Ovary (tissue), 9 donors: ENCODE results near the gene IL21R. TPM values are rescaled to one million over a fixed set of nuclear protein-coding genes. Genes with fewer than 3 reads are reported as not detected.

ENCODE experiments used
- DNase-seq, 5 donors: peaks; one replicate each; pipeline ENCODE4 v3.0.0-alpha.2; 2019 to 2020
- H3K27ac ChIP-seq, 2 donors: fragments of 200-600 bp; one replicate each; pipeline versions ENCODE4 v1.5.1 to v1.8.0; 2019 to 2022
- H3K27me3 ChIP-seq: fragments of 200-600 bp; one replicate; pipeline ENCODE4 v1.8.0; 2022
- H3K36me3 ChIP-seq: fragments of 200-600 bp; sonication (generic); one replicate; pipeline ENCODE4 v1.5.1; 2019
- H3K4me1 ChIP-seq: one replicate; pipeline ENCODE4 v1.8.1; 2013; ENCODE audit warnings: mild to moderate bottlenecking, moderate library complexity; ENCODE audit not compliant: insufficient read depth
- H3K4me3 ChIP-seq: fragments of 200-600 bp; sonication (generic); one replicate; pipeline ENCODE4 v1.5.1; 2017
- H3K9me3 ChIP-seq, 2 donors: fragments of 200-600 bp in 1 of 2; sonication (generic) in 1 of 2; one replicate each; pipeline versions ENCODE4 v1.5.1 to v1.8.1; 2013 to 2019; ENCODE audit warnings: mild to moderate bottlenecking in 1 of 2, moderate library complexity in 1 of 2
- CTCF ChIP-seq, 3 donors: fragments of 450-650 bp in 2 of 3; fragments of 200-600 bp in 1 of 3; IDR thresholded peaks; one replicate each; pipeline versions ENCODE4 v1.5.1 to v1.8.0; 2016 to 2022; ENCODE audit warnings: antibody characterized with exemption in 3 of 3, mild to moderate bottlenecking in 1 of 3
- EP300 ChIP-seq: sonication (generic); formaldehyde crosslinking; IDR thresholded peaks from one replicate; pipeline ENCODE4 v1.6.1; 2017; ENCODE audit warnings: antibody characterized with exemption
- POLR2A ChIP-seq: fragments of 450-650 bp; IDR thresholded peaks from one replicate; pipeline ENCODE4 v1.6.1; 2017; ENCODE audit warnings: antibody characterized with exemption, mild to moderate bottlenecking, moderate library complexity
- WGBS, 3 donors: extraction: QIAGEN DNeasy Blood & Tissue Kit in 1 of 3; methylation state at CpG; one replicate each; pipeline versions ENCODE4 v1.1.5 to v1.1.7; 2013 to 2017; 5-methylcytosine and 5-hydroxymethylcytosine counted together
- intact Hi-C, 4 donors: fragments of 100-400 bp; cut with DNase I; formaldehyde crosslinking; loops; one replicate each; pipeline versions ENCODE4 v1.11.0 to v1.15.1; 2022 to 2023
- polyA plus RNA-seq, 2 donors: library from polyadenylated mRNA; stranded (reverse); fragments of 200-250 nt in 1 of 2; fragments of 350-450 nt in 1 of 2; fragmentation: Illumina TruSeq in 1 of 2; extraction: RNeasy Lipid Tissue Mini Kit (QIAGEN cat#74804) in 1 of 2; gene quantifications; one replicate each; pipeline ENCODE4 v1.2.3, GENCODE V29; 2013 to 2014
- total RNA-seq, 7 donors: library from RNA; depleted of rRNA in 2 of 7; stranded (reverse); fragments of >200 nt in 2 of 7; fragmentation: NEBNext Ultra II Directional in 3 of 7; extraction: Animal tissue kit (Norgen Biotek cat#: 25700) in 3 of 7; gene quantifications; one replicate each; pipeline versions ENCODE4 v1.1.0 to v1.2.4, GENCODE V29; 2016 to 2023
- donor health status: DM: no; HTN: no; CAD: no; lungs with moderate emphysema.
- donor health status: DM: no; HTN: no; CAD: no.
- donor health status: Bipolar disorder and iron deficiency.
- donor health status: DM: yes; HTN: yes; CAD: no.
- donor health status: DM: no; HTN: no; CAD: no.
- donor health status: DM: yes; HTN: yes; CAD: no.

The IL21R gene
- total and polyA plus RNA-seq, 9 donors = 0.01 to 1.00 (median 0.23) TPM; not detected in 2

GRCh38 chr16:27436065-27436464, 34.1 kb downstream of the IL21R start:
- Histone ChIP-seq H3K9me3 (no peaks in the 10 kb centered on the region), H3K4me3 (no peak overlapping the region), H3K27ac (no peak overlapping the region), H3K36me3 (no peaks in the 10 kb centered on the region), H3K27me3 (no peaks in the 10 kb centered on the region), H3K4me1 (no peaks in the 10 kb centered on the region)
- peak in 2 of 5 donors; percentile 3 to 10 for DNase-seq
- intact Hi-C loops = no loop called here
- TF ChIP-seq CTCF (IDR thresholded peaks at IDR 0.05) = no peak
- TF ChIP-seq POLR2A = no peak
- TF ChIP-seq EP300 = no peak
- 87 to 91% (median 89%) methylated on average over 8 of the region's 8 CpGs for WGBS, 3 donors

DNA sequence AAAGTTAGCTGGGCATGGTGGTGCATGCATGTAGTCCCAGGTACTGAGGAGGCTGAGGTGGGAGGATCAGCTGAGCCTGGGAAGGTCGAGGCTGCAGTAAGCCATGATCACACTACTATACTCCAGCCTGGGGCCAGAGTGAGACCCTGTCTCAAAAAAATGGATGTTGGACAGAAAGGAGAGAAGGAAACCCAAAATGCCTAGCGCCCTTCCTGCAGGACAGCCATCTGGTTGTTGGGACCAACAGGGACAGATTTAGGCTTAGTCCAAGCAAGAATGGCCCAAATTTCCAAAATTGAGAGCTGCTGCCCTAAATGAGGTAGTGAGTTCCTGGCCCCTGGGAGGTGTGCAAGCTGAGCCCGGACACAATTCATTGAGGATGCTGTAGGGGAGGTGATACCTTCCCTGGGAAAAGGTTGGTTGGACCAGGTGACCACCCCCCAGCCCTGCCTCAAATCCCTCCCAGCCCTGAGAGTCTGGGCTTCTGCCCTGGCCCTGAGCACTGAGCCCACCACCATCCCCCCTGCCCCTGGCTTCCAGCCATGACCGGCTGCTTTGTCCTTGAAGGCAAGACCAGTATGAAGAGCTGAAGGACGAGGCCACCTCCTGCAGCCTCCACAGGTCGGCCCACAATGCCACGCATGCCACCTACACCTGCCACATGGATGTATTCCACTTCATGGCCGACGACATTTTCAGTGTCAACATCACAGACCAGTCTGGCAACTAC, 35.1 kb downstream of the IL21R start:
- Histone ChIP-seq H3K4me1 (no peaks in the 10 kb centered on the region), H3K27me3 (no peaks in the 10 kb centered on the region), H3K4me3 (no peak overlapping the region), H3K9me3 (no peaks in the 10 kb centered on the region), H3K27ac (no peak overlapping the region), H3K36me3 (no peaks in the 10 kb centered on the region)
- intact Hi-C loops = no loop called here
- peak in 3 of 5 donors; percentile 6 to 25 (median 10) for DNase-seq
- TF ChIP-seq CTCF (IDR thresholded peaks at IDR 0.05) = no peak
- no peak for TF ChIP-seq EP300
- no peak for TF ChIP-seq POLR2A
- WGBS, 3 donors = 64 to 89% (median 70%) methylated on average over 9 of the region's 9 CpGs

GRCh38 chr16:27437946-27438345, 36.0 kb downstream of the IL21R start:
- no peak for TF ChIP-seq EP300
- no peak for TF ChIP-seq CTCF (IDR thresholded peaks at IDR 0.05)
- TF ChIP-seq POLR2A = no peak
- 89 to 90% (median 90%) methylated on average over 6 of the region's 6 CpGs for WGBS, 3 donors
- no peaks in the 10 kb centered on the region for H3K4me1 ChIP-seq
- intact Hi-C loops = no loop called here
- H3K36me3 ChIP-seq = no peaks in the 10 kb centered on the region
- no peaks in the 10 kb centered on the region for H3K9me3 ChIP-seq
- no peak overlapping the region for H3K27ac ChIP-seq
- peak in 1 of 5 donors; percentile 2 for DNase-seq
- no peak overlapping the region for H3K4me3 ChIP-seq
- H3K27me3 ChIP-seq = no peaks in the 10 kb centered on the region

- Histone ChIP-seq H3K27me3 (no peaks in the 10 kb centered on the region), H3K27ac (no peak overlapping the region), H3K4me3 (no peak overlapping the region), H3K36me3 (no peaks in the 10 kb centered on the region), H3K4me1 (no peaks in the 10 kb centered on the region), H3K9me3 (no peaks in the 10 kb centered on the region)
- intact Hi-C loops = no loop called here
- TF ChIP-seq POLR2A = no peak
- no peak for TF ChIP-seq EP300
- TF ChIP-seq CTCF (IDR thresholded peaks at IDR 0.05) = no peak
- peak in 2 of 5 donors; percentile 1 to 8 for DNase-seq
- WGBS, 3 donors = 74 to 77% (median 74%) methylated on average over 18 of the region's 18 CpGs
Observed at GRCh38 chr16:27439271-27440018, 37.5 kb downstream of the IL21R start.
